Transverse colon (tissue), 4 donors: Measurements from ENCODE around the gene PPM1L.

ENCODE experiments used
- EP300 ChIP-seq: sonication (generic); formaldehyde crosslinking; IDR thresholded peaks from one replicate; pipeline ENCODE4 v1.6.1; 2017; ENCODE audit warnings: antibody characterized with exemption, low read depth
- POLR2A ChIP-seq: fragments of 450-650 bp; IDR thresholded peaks from one replicate; pipeline ENCODE4 v1.6.1; 2016; ENCODE audit warnings: antibody characterized with exemption, mild to moderate bottlenecking, moderate library complexity
- POLR2AphosphoS5 ChIP-seq, 3 donors: sonication (generic); formaldehyde crosslinking; IDR thresholded peaks; one replicate each; pipeline ENCODE4 v1.6.1; 2016; ENCODE audit warnings: antibody characterized with exemption in 3 of 3
- TF ChIP-seq, protein P1 (sequence below), 5 experiments: fragments of 200-600 bp in 3 of 5; fragments of 450-650 bp in 2 of 5; sonication (generic) in 3 of 5; IDR thresholded peaks; 1 replicate in 2 of 5; 2 replicates in 3 of 5; pipeline ENCODE4 v1.5.1; 2016 to 2017; ENCODE audit warnings: antibody characterized with exemption in 5 of 5, inconsistent platforms in 3 of 5, mild to moderate bottlenecking in 2 of 5, moderate library complexity in 1 of 5

DNA sequence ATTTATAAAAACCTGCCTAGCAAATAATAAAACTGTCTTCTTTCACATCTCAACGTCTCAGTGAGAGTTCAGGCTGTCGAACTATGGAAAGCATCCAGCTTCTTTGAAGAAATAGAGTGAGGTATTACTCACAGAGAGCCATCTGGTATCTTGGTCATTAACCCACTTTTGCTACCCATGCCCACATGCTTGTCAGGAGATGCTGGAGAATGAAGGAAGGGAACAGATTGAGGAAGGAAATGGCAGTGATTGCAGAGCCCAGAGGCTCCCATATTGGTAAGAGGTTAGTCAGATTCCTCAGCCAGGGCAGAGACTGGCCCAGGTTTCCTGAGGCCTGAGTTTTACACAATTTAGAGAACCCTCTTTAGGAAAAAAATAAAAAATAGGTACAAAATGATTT lies 230.0 kb downstream of the PPM1L start:
- TF ChIP-seq, protein P1, sequence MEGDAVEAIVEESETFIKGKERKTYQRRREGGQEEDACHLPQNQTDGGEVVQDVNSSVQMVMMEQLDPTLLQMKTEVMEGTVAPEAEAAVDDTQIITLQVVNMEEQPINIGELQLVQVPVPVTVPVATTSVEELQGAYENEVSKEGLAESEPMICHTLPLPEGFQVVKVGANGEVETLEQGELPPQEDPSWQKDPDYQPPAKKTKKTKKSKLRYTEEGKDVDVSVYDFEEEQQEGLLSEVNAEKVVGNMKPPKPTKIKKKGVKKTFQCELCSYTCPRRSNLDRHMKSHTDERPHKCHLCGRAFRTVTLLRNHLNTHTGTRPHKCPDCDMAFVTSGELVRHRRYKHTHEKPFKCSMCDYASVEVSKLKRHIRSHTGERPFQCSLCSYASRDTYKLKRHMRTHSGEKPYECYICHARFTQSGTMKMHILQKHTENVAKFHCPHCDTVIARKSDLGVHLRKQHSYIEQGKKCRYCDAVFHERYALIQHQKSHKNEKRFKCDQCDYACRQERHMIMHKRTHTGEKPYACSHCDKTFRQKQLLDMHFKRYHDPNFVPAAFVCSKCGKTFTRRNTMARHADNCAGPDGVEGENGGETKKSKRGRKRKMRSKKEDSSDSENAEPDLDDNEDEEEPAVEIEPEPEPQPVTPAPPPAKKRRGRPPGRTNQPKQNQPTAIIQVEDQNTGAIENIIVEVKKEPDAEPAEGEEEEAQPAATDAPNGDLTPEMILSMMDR (IDR thresholded peaks at IDR 0.05), result no peak
- TF ChIP-seq POLR2A, result no peak
- no peak for TF ChIP-seq EP300
- no peak for TF ChIP-seq POLR2AphosphoS5 (IDR thresholded peaks at IDR 0.05)
